CD4-positive, alpha-beta T cell (primary cell): ENCODE measurements around the gene SCAPER. TPM values are rescaled to one million over a fixed set of nuclear protein-coding genes. Genes with fewer than 3 reads are reported as not detected.
"Not testable (repeated sequence)": the region's sequence is repeated elsewhere in the genome, so short reads cannot be mapped to it uniquely, and the experiment has no call there.

Experiments used
- ATAC-seq: fragments of 200-7000 bp; cut with Tn5 transposase; one replicate; pipeline ENCODE4 v1.10.0; 2022; ENCODE audit warnings: mild to moderate bottlenecking; ENCODE audit not compliant: poor library complexity
- CTCF ChIA-PET: fragments of 350-600 bp; sonication (Branson Sonifier 250); formaldehyde crosslinking; loops from one replicate; lab custom pipeline; 2021; ENCODE audit warnings: antibody characterized with exemption, inconsistent platforms; lab: Charles Lee
- POLR2A ChIA-PET: fragments of 350-600 bp; sonication (Branson Sonifier 250); formaldehyde crosslinking; loops from one replicate; lab custom pipeline; 2021; ENCODE audit warnings: antibody characterized with exemption, inconsistent platforms; lab: Charles Lee
- DNase-seq, 14 experiments: peaks; one replicate each; pipeline ENCODE4 v3.0.0-alpha.2; 2013 to 2020; ENCODE audit warnings: mixed read lengths in 2 of 14
- H3K27ac ChIP-seq, 2 donors: one replicate each; pipeline versions ENCODE4 v1.5.1 to v1.7.0; 2013; ENCODE audit warnings: low read length in 2 of 2, low read depth in 1 of 2, mild to moderate bottlenecking in 1 of 2
- H3K27me3 ChIP-seq, 2 experiments: 1 replicate in 1 of 2; 2 replicates in 1 of 2; pipeline versions ENCODE4 v1.6.1 to v1.7.0; 2013; ENCODE audit warnings: low read length in 2 of 2, control low read depth in 1 of 2, mild to moderate bottlenecking in 1 of 2, moderate library complexity in 1 of 2; ENCODE audit not compliant: insufficient read depth in 2 of 2, control insufficient read depth in 1 of 2
- H3K36me3 ChIP-seq: one replicate; pipeline ENCODE4 v1.6.1; 2013; ENCODE audit warnings: low read length, control low read depth; ENCODE audit not compliant: insufficient read depth
- H3K4me1 ChIP-seq: one replicate; pipeline ENCODE4 v1.6.1; 2013; ENCODE audit warnings: low read length, control low read depth; ENCODE audit not compliant: insufficient read depth
- H3K4me3 ChIP-seq: one replicate; pipeline ENCODE4 v1.5.1; 2013; ENCODE audit warnings: mild to moderate bottlenecking, low read length, moderate library complexity
- H3K9me3 ChIP-seq, 2 experiments: 1 replicate in 1 of 2; 2 replicates in 1 of 2; pipeline versions ENCODE4 v1.6.1 to v1.7.0; 2013; ENCODE audit warnings: low read length in 2 of 2, mild to moderate bottlenecking in 2 of 2, control low read depth in 1 of 2, moderate library complexity in 1 of 2; ENCODE audit not compliant: control insufficient read depth in 1 of 2, insufficient read depth in 1 of 2
- H3K27ac Mint-ChIP-seq: one replicate; pipeline ENCODE4 v1.8.0; 2020; ENCODE audit warnings: mixed read lengths
- H3K27me3 Mint-ChIP-seq: one replicate; pipeline ENCODE4 v1.8.0; 2021; ENCODE audit warnings: mixed read lengths
- H3K36me3 Mint-ChIP-seq: one replicate; pipeline ENCODE4 v1.8.0; 2021; ENCODE audit warnings: low read depth, mixed read lengths
- H3K4me1 Mint-ChIP-seq: one replicate; pipeline ENCODE4 v1.8.0; 2021; ENCODE audit warnings: low read depth, mixed read lengths
- H3K4me3 Mint-ChIP-seq: one replicate; pipeline ENCODE4 v1.8.0; 2020; ENCODE audit warnings: mild to moderate bottlenecking, mixed read lengths
- H3K9me3 Mint-ChIP-seq: one replicate; pipeline ENCODE4 v1.8.0; 2020; ENCODE audit warnings: mixed read lengths
- intact Hi-C, 2 experiments: fragments of 100-400 bp; cut with DNase I in 1 of 2; cut with micrococcal nuclease in 1 of 2; formaldehyde crosslinking; loops; one replicate each; pipeline versions ENCODE4 v1.15.1 to v1.9.0; 2023 to 2025; cut with DNase I, micrococcal nuclease
- total RNA-seq, 174 experiments: library from RNA in 2 of 174; stranded (reverse) in 2 of 174; gene quantifications; one replicate each; pipeline ENCODE4 v1.2.3 and lab custom pipeline; 2021 to 2026
- TF ChIP-seq, protein P1 (sequence below): fragments of 200-600 bp; IDR thresholded peaks from one replicate; pipeline ENCODE4 v1.8.0; 2022; ENCODE audit warnings: antibody characterized with exemption, mild to moderate bottlenecking

Gene SCAPER
- total RNA-seq, 2 experiments from 2014 or later = 40.3 to 41.2 TPM

DNA sequence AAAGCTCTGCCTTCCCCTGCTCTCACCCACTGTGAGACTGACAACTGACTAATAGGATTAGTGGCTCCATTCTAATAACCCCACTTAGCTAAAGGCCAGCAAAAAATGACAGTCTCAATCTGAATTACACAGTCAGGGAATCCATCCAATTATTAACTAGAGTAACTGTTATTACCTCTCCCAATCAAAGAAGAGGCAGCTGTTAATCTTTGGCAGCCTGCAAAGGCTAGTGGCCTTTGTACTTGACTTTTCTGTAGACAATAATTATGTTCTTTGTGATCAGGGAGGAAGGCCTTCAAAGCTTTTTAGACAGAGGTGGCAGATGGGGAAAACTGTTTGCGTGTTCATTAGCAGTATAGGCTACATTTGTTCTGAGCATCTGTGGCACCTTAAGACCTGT, 390.9 kb downstream of the SCAPER start:
- H3K4me1 ChIP-seq = no peaks in the 10 kb centered on the region
- Mint-ChIP-seq H3K27ac (no peak overlapping the region), H3K4me1 (no peaks in the 10 kb centered on the region), H3K36me3 (peaks cover 8% of the 10 kb centered on the region), H3K27me3 (no peaks in the 10 kb centered on the region), H3K4me3 (no peak overlapping the region), H3K9me3 (no peaks in the 10 kb centered on the region)
- no peak overlapping the region for H3K27ac ChIP-seq
- H3K27me3 ChIP-seq = no peaks in the 10 kb centered on the region
- intact Hi-C loops = no loop called here
- H3K36me3 ChIP-seq = no peaks in the 10 kb centered on the region
- TF ChIP-seq, protein P1, sequence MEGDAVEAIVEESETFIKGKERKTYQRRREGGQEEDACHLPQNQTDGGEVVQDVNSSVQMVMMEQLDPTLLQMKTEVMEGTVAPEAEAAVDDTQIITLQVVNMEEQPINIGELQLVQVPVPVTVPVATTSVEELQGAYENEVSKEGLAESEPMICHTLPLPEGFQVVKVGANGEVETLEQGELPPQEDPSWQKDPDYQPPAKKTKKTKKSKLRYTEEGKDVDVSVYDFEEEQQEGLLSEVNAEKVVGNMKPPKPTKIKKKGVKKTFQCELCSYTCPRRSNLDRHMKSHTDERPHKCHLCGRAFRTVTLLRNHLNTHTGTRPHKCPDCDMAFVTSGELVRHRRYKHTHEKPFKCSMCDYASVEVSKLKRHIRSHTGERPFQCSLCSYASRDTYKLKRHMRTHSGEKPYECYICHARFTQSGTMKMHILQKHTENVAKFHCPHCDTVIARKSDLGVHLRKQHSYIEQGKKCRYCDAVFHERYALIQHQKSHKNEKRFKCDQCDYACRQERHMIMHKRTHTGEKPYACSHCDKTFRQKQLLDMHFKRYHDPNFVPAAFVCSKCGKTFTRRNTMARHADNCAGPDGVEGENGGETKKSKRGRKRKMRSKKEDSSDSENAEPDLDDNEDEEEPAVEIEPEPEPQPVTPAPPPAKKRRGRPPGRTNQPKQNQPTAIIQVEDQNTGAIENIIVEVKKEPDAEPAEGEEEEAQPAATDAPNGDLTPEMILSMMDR = no peak
- ATAC-seq = no peak
- DNase-seq = no peak
- POLR2A ChIA-PET = no interaction called here
- no peak overlapping the region for H3K4me3 ChIP-seq
- H3K9me3 ChIP-seq = no peaks in the 10 kb centered on the region
- CTCF ChIA-PET = no interaction called here

GRCh38 chr15:76512971-76513370, 392.2 kb downstream of the SCAPER start:
- DNase-seq (no peak), ATAC-seq (no peak)
- Histone ChIP-seq H3K4me3 (no peak overlapping the region), H3K9me3 (no peaks in the 10 kb centered on the region), H3K4me1 (no peaks in the 10 kb centered on the region), H3K27ac (no peak overlapping the region), H3K27me3 (no peaks in the 10 kb centered on the region), H3K36me3 (no peaks in the 10 kb centered on the region)
- intact Hi-C loops = no loop called here
- H3K27me3 Mint-ChIP-seq = no peaks in the 10 kb centered on the region
- ChIA-PET CTCF (interaction anchor here (0.9 kb wide), 1 partner anchor 37 kb away, joined by 3 read pairs; no protein-coding TSS in a partner anchor), POLR2A (no interaction called here)
- H3K9me3 Mint-ChIP-seq = no peaks in the 10 kb centered on the region
- TF ChIP-seq, protein P1 = no peak
- H3K4me1 Mint-ChIP-seq = no peaks in the 10 kb centered on the region
- peaks cover 10% of the 10 kb centered on the region for H3K36me3 Mint-ChIP-seq
- H3K27ac Mint-ChIP-seq = no peak overlapping the region
- no peak overlapping the region for H3K4me3 Mint-ChIP-seq

DNA sequence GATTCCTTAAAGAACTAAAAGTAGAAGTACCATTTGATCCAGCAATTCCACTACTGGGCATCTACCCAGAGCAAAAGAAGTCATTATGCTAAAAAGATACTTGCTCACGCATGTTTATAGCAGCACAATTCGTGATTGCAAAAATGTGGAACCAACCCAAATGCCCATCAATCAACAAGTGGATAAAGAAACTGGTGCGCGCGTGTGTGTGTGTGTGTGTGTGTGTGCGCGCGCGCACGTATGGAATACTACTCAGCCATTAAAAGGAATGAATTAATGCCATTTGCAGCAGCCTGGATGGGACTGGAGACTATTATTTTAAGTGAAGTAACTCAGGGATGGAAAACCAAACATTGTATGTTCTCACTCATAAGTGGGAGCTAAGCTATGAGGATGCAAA, 394.5 kb downstream of the SCAPER start:
- CTCF ChIA-PET, intact Hi-C loops, H3K4me3 ChIP-seq, ATAC-seq, H3K4me3 Mint-ChIP-seq, H3K4me1 Mint-ChIP-seq, DNase-seq, H3K27ac ChIP-seq, H3K9me3 Mint-ChIP-seq, H3K27me3 ChIP-seq, H3K27me3 Mint-ChIP-seq, H3K36me3 Mint-ChIP-seq, H3K9me3 ChIP-seq, H3K27ac Mint-ChIP-seq, POLR2A ChIA-PET, H3K36me3 ChIP-seq, H3K4me1 ChIP-seq: not testable (repeated sequence)

GRCh38 chr15:76503804-76504203, 401.3 kb downstream of the SCAPER start:
- ChIA-PET CTCF (no interaction called here), POLR2A (no interaction called here)
- Histone ChIP-seq H3K4me3 (no peak overlapping the region), H3K36me3 (no peaks in the 10 kb centered on the region), H3K9me3 (no peaks in the 10 kb centered on the region), H3K27me3 (no peaks in the 10 kb centered on the region), H3K4me1 (no peaks in the 10 kb centered on the region), H3K27ac (no peak overlapping the region)
- no peak for DNase-seq
- TF ChIP-seq, protein P1 = no peak
- Mint-ChIP-seq H3K36me3 (peaks cover 38% of the 10 kb centered on the region), H3K4me3 (no peak overlapping the region), H3K9me3 (no peaks in the 10 kb centered on the region), H3K27ac (no peak overlapping the region), H3K4me1 (no peaks in the 10 kb centered on the region), H3K27me3 (no peaks in the 10 kb centered on the region)
- intact Hi-C loops = no loop called here
- no peak for ATAC-seq
